GM13976 (cell line): ENCODE results near the gene TPM4.
"Not testable (repeated sequence)": the region's sequence is repeated elsewhere in the genome, so short reads cannot be mapped to it uniquely, and the experiment has no call there.

Experiments
- DNase-seq: peaks from one replicate; pipeline ENCODE4 v3.0.0; 2012; ENCODE audit warnings: low spot score
- CTCF ChIP-seq: IDR thresholded peaks from 2 replicates; pipeline ENCODE4 v1.5.1; 2012; ENCODE audit warnings: borderline replicate concordance, mild to moderate bottlenecking; ENCODE audit not compliant: insufficient read depth; ENCODE audit errors: extremely low read depth, missing control alignments, control extremely low read depth
- in situ Hi-C: fragments of 300-500 bp; cut with MboI; formaldehyde crosslinking; loops from one replicate; pipeline ENCODE4 v1.12.0; 2022; ENCODE audit warnings: low sequenced_read_pairs, mixed read lengths, inconsistent platforms; ENCODE audit not compliant: unreplicated experiment

The TPM4 gene

GRCh38 chr19:16094360-16095070 lies 18.2 kb downstream of the TPM4 start:
- no peak for DNase-seq
- in situ Hi-C loops = no loop called here
- no peak for TF ChIP-seq CTCF

GRCh38 chr19:16095071-16095571 lies 18.8 kb downstream of the TPM4 start:
- no peak for DNase-seq
- TF ChIP-seq CTCF = no peak
- in situ Hi-C loops = no loop called here

GRCh38 chr19:16096280-16096855 lies 20.1 kb downstream of the TPM4 start:
- no peak for TF ChIP-seq CTCF
- no peak for DNase-seq
- in situ Hi-C loops = no loop called here

GRCh38 chr19:16098416-16098768 lies 22.1 kb downstream of the TPM4 start:
- in situ Hi-C loops = no loop called here
- no peak for TF ChIP-seq CTCF
- DNase-seq = no peak

GRCh38 chr19:16098821-16099220 lies 22.5 kb downstream of the TPM4 start:
- no peak for DNase-seq
- in situ Hi-C loops = no loop called here
- no peak for TF ChIP-seq CTCF

GRCh38 chr19:16099314-16099965 lies 23.1 kb downstream of the TPM4 start:
- DNase-seq, in situ Hi-C loops: not testable (repeated sequence)

- in situ Hi-C loops = no loop called here
- TF ChIP-seq CTCF = no peak
- DNase-seq = no peak
Measured at GRCh38 chr19:16100524-16100923, 24.2 kb downstream of the TPM4 start.
